HG03064 (cell line): ENCODE data around the gene BTBD1.
A peak's percentile ranks its signal among the peaks of the same experiment; 100 is the strongest.

Experiments
- ATAC-seq: cut with Tn5 transposase; IDR thresholded peaks from one replicate; pipeline ENCODE4 v1.9.1; 2021; ENCODE audit warnings: low read depth; ENCODE audit not compliant: unreplicated experiment

BTBD1 gene

GRCh38 chr15:83066734-83067637, at the start of gene BTBD1:
TSS of gene BTBD1 (minus strand) at chr15:83067252. CDS start at chr15:83067151, 101 bp downstream.
- peak; percentile 85 for ATAC-seq

- ATAC-seq: peak; percentile 55
Observed at GRCh38 chr15:83115831-83116565, 48.9 kb upstream of the BTBD1 start.

DNA sequence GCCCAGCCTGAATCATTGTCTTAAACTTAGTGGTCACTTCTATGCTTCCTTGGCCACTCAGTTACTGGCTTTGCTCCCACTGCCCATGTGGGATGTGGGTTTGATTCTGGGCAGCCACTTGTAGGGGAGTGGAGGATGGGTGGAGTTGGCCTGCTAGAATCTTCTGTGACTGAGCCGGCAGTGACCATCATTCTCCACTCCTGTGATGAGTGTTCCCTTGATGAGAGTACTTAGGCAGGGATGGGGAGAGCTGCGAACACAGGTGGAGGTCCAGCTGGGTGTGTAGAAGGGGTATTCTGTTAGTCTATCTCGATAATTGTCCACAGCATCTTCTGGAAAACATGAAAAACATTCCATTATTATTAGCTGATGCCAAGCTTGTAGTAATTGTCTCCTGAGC, 48.4 kb upstream of the BTBD1 start:
- ATAC-seq: no peak

DNA sequence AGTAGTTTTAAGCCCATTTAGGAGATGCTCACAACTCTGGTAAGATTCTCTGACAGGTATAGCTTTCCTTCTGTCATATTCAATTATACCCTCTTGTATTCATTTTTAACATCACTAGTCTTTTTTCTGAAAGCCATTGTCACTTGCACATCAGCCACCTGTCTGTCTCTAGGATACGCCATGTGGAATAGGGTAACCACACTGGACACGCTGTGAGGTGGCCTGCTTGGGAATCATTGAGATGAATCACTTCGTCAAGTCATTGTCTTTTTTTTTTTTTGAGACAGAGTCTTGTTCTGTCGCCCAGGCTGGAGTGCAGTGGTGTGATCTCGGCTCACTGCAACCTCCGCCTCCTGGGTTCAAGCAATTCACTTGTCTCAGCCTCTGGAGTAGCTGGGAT, 47.8 kb upstream of the BTBD1 start:
- ATAC-seq: no peak

DNA sequence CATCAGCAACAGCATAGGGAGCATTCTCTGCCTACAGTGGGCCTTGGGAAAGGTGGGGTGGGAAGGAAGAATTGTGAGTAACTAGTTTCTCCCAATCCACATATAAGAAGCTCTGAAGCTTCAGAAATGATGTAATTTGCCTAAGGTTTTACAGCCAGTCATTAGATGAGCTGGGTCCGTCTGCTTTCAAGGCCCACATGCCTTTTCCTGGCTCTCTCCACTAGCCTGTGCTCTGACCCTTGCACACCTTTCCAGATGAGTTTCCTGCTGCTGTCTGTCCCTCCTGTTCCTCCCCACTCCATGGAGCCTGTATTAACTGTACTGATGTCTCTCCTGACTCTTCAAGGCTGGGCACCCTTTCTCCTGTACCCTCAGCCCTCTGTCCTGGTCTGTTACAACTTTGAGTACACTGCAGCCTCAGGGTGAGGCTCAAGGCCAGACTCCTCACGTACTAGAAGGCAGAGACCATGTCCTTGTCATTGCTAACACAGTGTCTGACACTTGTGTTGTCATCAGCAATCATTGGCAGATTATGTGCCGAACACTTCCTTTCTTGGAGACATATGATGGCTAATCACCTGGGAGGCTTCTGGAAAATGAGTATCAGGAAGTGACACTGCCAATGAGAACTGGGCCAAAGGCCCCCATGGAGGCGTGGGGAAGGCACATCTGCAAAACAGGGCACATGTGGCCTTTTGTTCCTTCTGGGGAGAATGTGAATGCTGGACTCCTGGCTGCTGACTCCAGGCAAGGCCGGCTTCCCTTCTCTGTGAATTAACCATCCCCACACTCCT, 47.0 kb upstream of the BTBD1 start:
- ATAC-seq: no peak

DNA sequence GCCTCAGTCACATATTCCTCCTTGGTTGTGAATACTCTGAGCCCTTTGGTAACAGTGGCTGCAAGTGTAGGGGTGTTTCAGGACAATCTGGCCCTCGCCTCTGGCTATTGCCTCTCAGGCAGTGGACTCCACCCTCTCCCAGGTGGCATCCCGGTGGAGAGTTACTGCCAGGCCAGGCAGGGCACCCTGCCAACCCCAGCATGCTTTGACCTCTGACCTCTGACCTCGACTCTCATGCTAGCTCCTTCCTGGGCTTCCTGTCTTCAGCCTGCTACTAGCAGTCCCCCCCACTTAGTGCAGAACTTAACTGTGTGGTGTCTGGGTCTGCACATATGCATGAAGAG, 45.9 kb upstream of the BTBD1 start:
- no peak for ATAC-seq

DNA sequence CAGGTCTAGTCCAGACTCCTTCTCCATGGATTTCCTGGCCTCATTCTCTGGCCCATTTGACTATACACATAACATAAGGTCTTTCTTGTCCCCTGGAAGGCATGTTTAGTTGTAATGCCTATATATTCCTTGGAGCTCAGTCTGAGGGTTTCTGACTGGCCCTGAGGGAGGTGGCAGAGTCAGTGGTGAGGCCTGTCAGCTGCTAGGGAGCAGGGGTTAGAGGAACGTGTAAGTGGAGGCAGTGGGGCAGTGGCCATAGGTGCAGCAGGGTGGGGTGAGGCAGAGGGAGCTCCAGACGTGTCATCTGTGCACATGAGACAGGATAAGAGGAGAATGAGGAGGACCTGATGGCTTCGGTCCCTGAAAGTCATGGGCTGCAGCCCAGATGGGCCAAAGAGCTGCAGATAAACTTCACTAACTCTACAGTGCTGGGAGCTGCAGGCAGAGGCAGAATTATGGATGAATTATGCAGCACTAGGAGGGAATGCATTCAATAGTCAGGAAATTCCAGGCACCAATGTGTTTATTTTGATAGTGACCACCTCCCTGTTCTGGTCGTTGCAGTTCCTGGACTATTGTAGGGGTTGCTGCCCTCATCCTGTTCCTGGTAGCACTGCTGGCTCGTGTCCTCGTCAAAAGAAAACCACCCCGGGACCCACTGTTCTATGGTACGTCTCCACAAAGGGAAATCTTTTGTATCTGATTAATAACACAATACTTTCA, 45.3 kb upstream of the BTBD1 start:
- no peak for ATAC-seq

- no peak for ATAC-seq
Observed at GRCh38 chr15:83111149-83111548, 44.1 kb upstream of the BTBD1 start.

GRCh38 chr15:83110381-83110780, 43.3 kb upstream of the BTBD1 start:
- ATAC-seq: no peak

DNA sequence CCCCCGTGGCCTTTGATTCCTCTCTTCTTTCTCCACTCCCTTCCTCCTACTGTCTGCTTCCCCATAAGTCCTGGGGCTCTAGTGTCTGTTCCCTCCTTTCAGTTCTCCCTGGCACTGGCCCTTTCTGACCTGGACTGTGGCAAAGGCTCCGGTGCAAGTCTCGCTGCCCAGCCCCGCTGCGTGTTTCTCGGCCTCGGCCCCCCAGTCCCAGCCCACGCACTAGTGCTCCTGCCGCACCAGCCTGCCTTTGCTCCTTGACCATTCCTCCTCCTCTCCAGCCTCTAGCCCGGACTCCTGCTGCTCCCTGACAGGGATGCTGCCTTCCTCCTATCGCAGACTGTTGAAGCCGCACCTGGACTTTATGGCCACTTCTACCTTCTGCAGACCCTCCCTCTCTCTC, 42.5 kb upstream of the BTBD1 start:
- ATAC-seq: no peak

DNA sequence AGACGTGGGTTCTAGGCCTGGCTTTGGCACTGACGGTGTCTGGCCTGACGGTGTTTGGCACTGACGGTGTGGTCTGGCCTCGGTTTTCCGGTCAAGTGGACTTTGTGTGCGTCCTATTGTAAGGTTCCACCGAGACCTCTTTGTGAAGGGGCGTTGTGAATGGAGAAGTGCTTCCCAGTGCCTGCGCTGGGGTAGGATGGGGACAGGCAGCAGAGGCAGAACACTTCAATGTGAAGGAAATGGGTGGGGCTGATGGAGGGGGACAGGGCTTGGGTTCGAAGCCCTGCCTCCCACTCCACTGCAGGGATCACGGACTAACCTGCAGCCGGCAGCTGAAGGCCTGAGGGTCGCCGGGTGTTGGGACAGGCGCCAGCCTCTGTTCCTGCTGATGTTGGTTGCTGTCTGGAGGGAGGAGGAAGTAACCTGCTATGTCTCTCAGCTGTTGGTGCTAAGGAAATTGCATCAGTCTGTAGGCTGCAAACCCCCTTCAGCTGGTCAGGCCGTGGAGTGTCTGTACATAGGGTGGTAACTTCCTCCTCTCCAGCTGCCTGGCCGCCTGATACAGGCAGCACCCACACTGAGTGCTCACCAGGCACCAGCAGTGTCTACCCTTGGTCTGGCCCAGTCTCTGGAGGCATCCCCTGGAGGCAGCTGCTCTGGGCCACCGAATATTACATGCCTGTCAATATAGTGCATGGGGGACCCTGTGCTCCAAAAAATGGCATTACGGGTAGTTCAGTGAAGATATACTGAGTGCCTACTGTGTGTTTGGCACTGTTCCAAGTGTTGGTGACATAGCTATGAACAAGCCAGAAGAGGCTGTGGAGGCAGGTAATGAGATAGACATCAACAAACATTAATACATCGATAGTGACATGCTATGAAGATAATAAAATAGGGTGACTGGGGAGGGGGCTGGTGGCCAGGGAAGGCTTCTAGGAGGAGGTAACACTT, 41.5 kb upstream of the BTBD1 start:
- ATAC-seq: peak; percentile 66

DNA sequence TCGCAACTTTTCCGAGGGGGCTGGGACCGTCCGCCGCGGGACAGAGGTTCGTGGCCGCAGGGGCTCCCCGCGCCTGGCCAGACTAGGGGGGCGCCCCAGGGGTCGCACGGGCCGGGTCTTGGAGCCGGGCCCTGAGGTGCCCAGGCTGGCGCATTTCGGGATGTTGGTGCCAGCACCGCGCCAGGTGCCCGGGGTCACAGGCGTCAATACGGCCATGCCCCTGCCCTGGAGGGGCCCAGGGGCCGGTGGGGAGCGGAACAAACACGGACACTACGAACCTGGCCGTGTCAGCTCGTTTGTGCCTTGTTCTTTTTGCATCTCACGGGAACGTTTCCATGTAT, 40.8 kb upstream of the BTBD1 start:
- peak; percentile 20 for ATAC-seq

DNA sequence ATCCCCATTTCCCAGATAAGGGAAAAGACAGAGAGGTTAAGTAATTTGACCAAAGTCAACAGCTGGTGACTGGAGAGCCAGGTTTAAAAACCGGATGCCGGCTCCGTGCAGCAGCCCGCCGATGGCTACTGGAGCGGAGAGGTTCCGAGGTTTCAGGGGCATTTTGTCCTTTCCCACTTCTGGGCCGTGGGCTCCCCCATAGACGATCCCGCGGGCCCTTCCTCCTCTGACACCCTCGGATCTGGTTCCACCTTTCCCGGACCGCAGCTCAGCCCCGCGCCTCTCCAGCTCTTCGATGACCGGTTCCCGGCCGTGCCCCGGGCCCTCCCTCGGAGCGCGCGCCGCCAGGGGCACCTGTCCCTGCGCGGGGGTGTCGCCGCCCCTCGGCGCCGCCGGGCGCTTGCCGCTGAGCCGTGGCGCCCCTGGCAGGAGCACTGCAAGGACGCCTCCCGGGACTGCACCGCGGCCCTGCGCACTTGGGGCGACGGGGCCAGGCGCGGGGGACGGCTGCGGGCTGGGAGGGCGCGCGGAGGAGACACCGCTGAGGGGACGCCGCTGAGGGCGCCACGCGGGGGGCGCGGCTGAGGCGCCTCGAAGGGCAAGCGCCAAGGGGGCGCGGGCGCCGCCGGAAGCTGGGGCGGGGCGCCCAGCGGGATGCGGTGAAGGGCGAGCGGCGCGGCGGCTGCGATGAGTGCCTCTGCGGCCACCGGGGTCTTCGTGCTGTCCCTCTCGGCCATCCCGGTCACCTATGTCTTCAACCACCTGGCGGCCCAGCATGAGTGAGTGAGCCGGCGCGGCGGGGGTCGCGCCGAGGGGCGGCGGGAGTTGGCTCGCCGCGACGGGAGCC, 40.2 kb upstream of the BTBD1 start, which contains the start of gene TM6SF1:
Gene TM6SF1 (plus strand): TSS at position 652 of the 847 bp plus-strand sequence. CDS start 36 bp downstream, at position 688.
- ATAC-seq: peak; percentile 51

GRCh38 chr15:83105440-83105839, 38.4 kb upstream of the BTBD1 start:
- no peak for ATAC-seq

DNA sequence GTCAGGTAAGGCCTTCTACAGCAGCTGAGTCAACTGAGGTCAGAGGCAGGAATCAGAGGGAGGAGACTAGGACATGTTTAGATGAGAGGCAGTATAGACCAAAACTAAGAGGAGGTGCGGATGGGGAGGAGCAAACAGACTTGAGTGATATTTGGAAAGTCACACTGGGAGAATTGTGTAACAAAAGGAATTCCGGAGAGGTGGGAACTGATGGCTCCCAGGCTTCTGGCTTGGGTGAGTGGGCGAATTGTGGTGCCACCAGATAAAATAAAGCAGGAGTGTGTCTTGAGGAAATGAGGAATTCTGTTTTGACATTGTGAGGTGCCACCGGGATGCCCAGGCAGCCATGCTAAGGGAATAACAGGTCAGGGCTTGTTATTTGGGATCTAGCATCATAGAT, 37.1 kb upstream of the BTBD1 start:
- no peak for ATAC-seq

DNA sequence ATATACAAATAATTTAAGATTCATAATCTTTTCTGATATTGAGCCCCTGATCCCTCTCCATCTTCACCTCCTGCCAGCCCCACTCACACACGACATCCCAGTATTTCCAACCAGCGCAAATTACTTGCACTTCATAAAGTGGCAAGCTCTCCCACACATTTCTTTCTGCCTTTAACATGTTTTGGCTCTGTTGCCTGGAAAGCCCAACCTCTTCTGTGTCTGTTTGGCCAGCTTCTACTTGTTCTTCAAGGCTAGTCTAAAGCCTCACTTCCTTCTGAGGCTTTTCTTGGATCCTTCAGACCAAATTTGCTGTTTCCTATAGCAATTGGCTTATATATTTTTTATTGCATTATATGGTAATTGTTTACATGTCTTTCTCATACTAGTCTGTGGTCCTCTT, 35.3 kb upstream of the BTBD1 start:
- ATAC-seq: no peak

DNA sequence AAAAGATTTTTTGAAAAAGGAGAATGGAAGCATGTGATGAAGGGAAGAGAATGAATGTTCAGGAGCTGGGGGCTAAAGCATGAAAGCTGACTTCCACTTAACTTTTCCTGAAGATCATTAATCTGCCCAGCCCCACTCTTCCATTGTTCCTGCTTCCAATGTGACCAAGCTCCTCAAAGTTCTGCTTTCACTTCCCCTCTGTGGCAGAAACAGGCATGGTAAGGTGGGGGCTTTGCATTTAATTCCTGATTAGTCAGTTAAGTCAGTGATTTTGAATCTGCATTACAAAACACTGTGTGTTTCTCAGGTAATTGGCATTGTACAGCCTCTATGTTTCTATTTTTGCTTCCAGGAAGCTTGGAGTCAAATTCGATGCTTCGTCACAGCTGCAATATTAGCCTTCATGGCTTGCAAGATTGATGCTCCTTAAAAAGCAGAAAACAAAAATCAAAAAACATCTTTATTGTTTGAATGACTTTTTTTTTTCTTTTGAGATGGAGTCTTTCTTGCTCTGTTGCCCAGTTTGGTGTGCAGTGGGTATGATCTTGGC, 33.1 kb upstream of the BTBD1 start:
- ATAC-seq: no peak

DNA sequence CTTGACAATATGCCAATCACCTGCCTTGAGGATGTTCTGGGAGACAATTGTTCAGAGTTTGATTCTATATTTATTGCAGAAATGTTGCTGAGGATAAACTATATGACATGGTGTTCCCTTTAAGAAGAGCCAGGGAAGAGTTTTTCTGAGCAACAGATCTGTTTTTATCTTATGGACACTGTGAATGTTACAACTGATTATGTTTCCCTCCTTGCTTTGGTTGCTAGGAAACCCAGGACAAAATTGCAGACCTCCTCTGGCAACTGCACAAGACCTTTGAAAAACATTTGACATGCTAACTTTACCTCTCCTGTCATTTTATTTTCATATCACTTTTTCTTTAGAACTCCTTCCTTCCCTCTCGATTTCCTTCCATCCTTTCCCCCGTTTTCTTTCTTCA, 32.2 kb upstream of the BTBD1 start:
- ATAC-seq: no peak
